ENCODE results near the gene DAB1.

DNA sequence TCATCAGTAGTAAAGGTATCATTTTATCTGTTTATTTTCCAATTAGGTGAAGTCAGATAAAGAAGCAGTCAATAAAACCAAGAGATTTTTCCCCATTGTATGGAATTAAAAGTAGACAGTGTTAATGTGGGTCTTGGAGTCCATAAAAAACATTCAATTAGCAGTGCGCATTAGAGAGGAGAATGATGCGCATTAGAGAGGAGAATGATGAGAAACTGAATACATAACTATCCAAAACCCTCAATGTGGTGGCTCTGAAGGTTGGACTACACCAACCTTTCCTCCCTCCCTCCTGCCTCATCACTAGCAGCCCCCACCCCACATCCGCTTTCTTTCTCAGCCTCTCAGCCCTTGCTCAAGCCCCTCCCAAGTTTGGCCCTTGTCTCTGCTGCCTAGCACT lies 99.5 kb downstream of the DAB1 start:
- no peak for TF ChIP-seq CTCF (IDR thresholded peaks at IDR 0.05; ENCODE audit: poor library complexity, severe bottlenecking)
- no peak for TF ChIP-seq EP300 (conservative IDR thresholded peaks at IDR 0.05; ENCODE audit: poor library complexity, severe bottlenecking)
- TF ChIP-seq TAF1 (IDR thresholded peaks at IDR 0.05; ENCODE audit: low read depth), result no peak
- TF ChIP-seq, protein P1, sequence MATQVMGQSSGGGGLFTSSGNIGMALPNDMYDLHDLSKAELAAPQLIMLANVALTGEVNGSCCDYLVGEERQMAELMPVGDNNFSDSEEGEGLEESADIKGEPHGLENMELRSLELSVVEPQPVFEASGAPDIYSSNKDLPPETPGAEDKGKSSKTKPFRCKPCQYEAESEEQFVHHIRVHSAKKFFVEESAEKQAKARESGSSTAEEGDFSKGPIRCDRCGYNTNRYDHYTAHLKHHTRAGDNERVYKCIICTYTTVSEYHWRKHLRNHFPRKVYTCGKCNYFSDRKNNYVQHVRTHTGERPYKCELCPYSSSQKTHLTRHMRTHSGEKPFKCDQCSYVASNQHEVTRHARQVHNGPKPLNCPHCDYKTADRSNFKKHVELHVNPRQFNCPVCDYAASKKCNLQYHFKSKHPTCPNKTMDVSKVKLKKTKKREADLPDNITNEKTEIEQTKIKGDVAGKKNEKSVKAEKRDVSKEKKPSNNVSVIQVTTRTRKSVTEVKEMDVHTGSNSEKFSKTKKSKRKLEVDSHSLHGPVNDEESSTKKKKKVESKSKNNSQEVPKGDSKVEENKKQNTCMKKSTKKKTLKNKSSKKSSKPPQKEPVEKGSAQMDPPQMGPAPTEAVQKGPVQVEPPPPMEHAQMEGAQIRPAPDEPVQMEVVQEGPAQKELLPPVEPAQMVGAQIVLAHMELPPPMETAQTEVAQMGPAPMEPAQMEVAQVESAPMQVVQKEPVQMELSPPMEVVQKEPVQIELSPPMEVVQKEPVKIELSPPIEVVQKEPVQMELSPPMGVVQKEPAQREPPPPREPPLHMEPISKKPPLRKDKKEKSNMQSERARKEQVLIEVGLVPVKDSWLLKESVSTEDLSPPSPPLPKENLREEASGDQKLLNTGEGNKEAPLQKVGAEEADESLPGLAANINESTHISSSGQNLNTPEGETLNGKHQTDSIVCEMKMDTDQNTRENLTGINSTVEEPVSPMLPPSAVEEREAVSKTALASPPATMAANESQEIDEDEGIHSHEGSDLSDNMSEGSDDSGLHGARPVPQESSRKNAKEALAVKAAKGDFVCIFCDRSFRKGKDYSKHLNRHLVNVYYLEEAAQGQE (IDR thresholded peaks at IDR 0.05; ENCODE audit: borderline replicate concordance), result no peak

All from neural cell (in vitro differentiated cells).